C4-2B (cell line): ENCODE data around the gene RFX2.
A peak's percentile ranks its signal among the peaks of the same experiment; 100 is the strongest.

Experiments
- H3K27ac ChIP-seq: fragments of 450-650 bp; 2 replicates; pipeline ENCODE4 v1.5.1; 2017
- CTCF ChIP-seq: fragments of 450-650 bp; conservative IDR thresholded peaks from 2 replicates; pipeline ENCODE4 v1.5.1; 2017; ENCODE audit warnings: mild to moderate bottlenecking
- ZFX ChIP-seq: fragments of 450-650 bp; IDR thresholded peaks from 2 replicates; pipeline ENCODE4 v1.6.1; 2017

Gene RFX2

GRCh38 chr19:6057651-6058517 is 52.4 kb downstream of the RFX2 start:
- no peak overlapping the region for H3K27ac ChIP-seq
- TF ChIP-seq ZFX (no peak), CTCF (no peak)

DNA sequence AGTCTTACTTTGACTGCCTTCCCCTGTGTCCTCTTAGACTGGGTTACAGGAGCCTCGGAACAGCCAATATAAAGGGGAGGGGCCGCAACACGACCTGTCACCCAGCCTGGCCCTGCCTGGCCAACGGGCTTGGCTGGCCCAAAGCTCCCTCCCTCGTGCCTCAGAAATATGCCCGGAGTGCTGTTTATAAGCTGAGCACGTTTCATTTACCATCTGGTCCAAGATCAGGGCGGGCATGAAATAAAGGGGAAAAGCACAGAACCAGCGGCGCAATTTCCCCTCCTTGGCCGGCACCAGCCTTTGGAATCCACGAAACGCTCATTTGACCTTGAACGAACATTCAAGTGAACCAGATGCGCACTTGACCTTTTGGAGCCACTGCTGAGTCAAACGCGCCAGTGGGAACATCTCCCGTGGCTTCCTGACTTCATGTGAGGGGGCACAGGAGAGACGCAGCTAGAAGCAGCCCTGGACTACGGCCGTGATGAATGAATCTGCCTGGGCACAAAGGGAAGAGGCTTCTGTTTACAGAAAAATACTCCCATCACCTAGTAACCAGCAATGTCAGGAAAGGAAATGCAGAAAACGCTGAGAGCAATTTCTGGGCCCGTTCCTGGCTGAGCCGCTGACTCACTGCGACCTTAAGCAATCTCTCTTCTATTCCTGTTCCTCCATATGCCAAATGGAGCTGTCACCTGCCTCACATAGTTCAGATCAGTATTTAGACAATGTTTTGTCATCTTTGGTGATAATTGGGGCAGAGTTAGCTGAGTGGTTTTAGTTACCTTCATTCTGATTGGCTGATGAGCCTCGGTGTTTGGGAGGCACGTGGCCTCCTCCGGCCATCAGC is 53.3 kb downstream of the RFX2 start:
- TF ChIP-seq ZFX (no peak), CTCF (no peak)
- no peak overlapping the region for H3K27ac ChIP-seq

- H3K27ac ChIP-seq: no peak overlapping the region
- TF ChIP-seq ZFX: no peak
- TF ChIP-seq CTCF: no peak
These were observed 54.0 kb downstream of the RFX2 start for GRCh38 chr19:6056282-6056741.

DNA sequence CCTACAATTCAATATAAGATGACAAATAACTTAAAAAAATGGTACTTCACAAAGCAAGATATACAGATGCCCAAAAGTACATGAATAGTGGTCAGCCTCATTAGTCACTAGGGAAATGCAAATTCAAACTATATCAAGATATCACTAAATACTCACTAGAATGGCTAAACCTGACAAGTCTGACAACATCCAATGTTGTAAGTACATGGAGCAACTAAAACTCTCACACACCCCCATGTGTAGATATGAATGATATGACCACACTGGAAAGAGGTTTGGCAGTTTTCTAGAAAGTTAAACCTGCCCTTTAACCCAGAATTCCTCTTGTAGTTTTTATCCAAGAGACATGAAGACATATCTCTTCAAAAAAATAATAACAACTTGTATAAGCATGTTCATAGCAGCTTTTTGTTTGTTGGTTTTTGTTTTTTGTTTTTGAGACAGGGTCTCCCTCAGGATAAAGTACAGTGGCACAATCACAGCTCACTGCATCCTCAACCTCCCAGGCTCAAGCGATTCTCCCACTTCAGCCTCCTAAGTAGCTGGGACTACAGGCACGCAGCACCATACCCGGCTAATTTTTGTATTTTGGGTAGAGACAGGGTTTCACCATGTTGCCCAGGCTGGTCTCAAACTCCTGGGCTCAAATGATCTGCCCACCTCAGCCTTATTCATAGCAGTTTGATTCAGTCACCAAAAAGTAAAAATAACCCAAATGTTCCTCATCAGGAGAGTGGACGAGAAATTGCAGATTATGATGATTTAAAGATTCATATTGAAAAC is 55.1 kb downstream of the RFX2 start:
- no peak overlapping the region for H3K27ac ChIP-seq
- TF ChIP-seq CTCF: no peak
- TF ChIP-seq ZFX: no peak

DNA sequence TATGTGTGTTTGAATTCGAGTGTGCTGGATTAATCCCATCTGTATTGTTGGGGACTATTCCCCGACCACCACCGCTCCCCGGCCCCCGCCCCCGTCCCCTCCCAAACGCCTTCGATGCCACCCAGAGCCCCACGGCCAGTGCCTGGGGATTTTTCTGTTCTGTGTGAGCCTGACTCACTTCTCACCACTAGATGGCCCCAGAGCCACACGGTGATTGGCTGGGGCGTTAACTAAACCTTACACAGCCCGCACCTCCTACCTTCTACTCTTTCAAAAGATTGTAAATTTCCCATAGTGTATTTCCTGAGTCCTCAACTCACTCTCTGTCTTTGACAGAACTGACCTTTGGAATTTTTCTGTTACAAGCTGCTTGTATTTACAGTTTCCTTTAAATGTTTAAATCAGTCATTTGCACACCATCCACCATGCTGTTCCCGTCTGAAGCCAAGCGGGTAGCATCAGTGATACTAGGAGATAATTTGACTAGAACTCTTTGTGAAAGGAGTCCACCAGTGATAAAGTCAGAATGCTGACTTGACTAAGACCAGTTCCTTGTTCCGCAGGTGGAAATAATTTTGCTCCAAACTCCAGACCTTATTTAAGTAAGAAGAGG is 61.4 kb downstream of the RFX2 start:
- peak; percentile 92 for TF ChIP-seq CTCF
- TF ChIP-seq ZFX: no peak
- no peak overlapping the region for H3K27ac ChIP-seq

DNA sequence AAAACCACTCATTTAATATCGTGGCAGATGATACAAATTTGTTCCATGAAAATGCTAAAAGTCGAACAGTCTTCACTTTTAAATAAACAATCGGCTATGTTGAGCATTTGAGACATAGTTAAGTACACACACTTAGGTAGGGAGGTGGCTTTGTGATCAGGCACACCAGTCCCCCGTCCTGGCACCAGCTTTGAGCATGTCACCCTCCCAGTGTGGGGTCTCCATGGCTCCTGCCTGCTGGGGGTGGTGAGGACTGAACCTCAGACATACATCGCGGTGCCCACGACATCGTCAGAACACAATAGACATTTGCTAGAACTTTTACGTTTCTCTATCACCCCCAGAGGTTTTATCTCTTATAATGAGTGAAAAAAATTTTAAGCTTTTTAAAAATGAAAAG is 62.0 kb downstream of the RFX2 start:
- no peak for TF ChIP-seq CTCF
- no peak for TF ChIP-seq ZFX
- H3K27ac ChIP-seq: no peak overlapping the region
